Measurements from ENCODE around the gene OVAAL. TPM values are rescaled to one million over a fixed set of nuclear protein-coding genes. Genes with fewer than 3 reads are reported as not detected.
A peak's percentile ranks its signal among the peaks of the same experiment; 100 is the strongest.

OVAAL gene
- total and polyA plus RNA-seq, 2 of the 8 experiments (the other 6 are each of a cell fraction or from before 2014, with no cell fraction given): not detected

GRCh38 chr1:180560868-180561600 lies 2.3 kb downstream of the OVAAL start:
- CTCF ChIA-PET (ENCODE audit: partially characterized antibody): interaction anchor here (0.6 to 1.3 kb wide), 3 partner anchors 28 to 739 kb away, joined by 3 read pairs; no protein-coding TSS in a partner anchor
- Histone ChIP-seq H4K20me1 (replicated peaks in 1 of 2; ENCODE audit: control insufficient read depth in 1 of 2, insufficient read depth in 2 of 2, low read length in 2 of 2) (no peaks in the 10 kb centered on the region), H2BK15ac (ENCODE audit: low read length) (no peak overlapping the region), H3K4ac (replicated peaks; ENCODE audit: insufficient read length, low read depth, low read length) (no peak overlapping the region), H2BK20ac (ENCODE audit: low read length) (no peak overlapping the region), H2BK120ac (replicated peaks; ENCODE audit: low read depth, low read length) (no peak overlapping the region), H3K79me2 (ENCODE audit: control insufficient read depth in 1 of 2, insufficient read depth in 2 of 2, low read length in 2 of 2) (no peaks in the 10 kb centered on the region), H3K9me3 (ENCODE audit: insufficient read depth in 2 of 2, low read depth in 1 of 2, low read length in 1 of 2) (no peaks in the 10 kb centered on the region), H2BK12ac (ENCODE audit: low read depth, low read length) (no peak overlapping the region), H4K5ac (ENCODE audit: insufficient read length, low read depth, low read length) (no peak overlapping the region), H3K27me3 (replicated peaks in 1 of 4; ENCODE audit: control insufficient read depth in 3 of 4, extremely low read depth in 1 of 4, insufficient read depth in 3 of 4, low read length in 3 of 4) (no peaks in the 10 kb centered on the region), H2AK5ac (ENCODE audit: low read depth, low read length) (no peak overlapping the region), H2BK5ac (ENCODE audit: low read depth, low read length) (no peak overlapping the region), H3K14ac (ENCODE audit: insufficient read length) (no peak overlapping the region), H3K23me2 (ENCODE audit: low read depth, low read length) (no peaks in the 10 kb centered on the region), H3K4me2 (ENCODE audit: insufficient read depth in 1 of 2, low read depth in 2 of 2, low read length in 2 of 2) (no peak overlapping the region), H3K56ac (replicated peaks; ENCODE audit: insufficient read length, low read depth, low read length) (no peak overlapping the region), H3K18ac (ENCODE audit: extremely low read depth, low read length) (no peak overlapping the region), H2AFZ (ENCODE audit: low read length) (peak overlapping the region; percentile 2; the same call in 1 of the 2 replicates), H3K27ac (ENCODE audit: low read depth, low read length) (no peak overlapping the region), H3K4me3 (ENCODE audit: extremely low read depth in 1 of 4, insufficient read depth in 2 of 4, low read depth in 3 of 4, low read length in 4 of 4) (no peak overlapping the region), H3K79me1 (ENCODE audit: low read depth, low read length) (no peaks in the 10 kb centered on the region), H4K91ac (replicated peaks; ENCODE audit: insufficient read length, low read length) (no peak overlapping the region), H3K23ac (ENCODE audit: insufficient read length) (no peak overlapping the region), H3K4me1 (replicated peaks in 1 of 4; ENCODE audit: control insufficient read depth in 3 of 4, insufficient read depth in 4 of 4, low read length in 3 of 4) (no peaks in the 10 kb centered on the region), H4K8ac (ENCODE audit: extremely low read depth, insufficient read depth, low read length) (no peak overlapping the region), H3K9ac (replicated peaks in 1 of 4; ENCODE audit: extremely low read depth in 1 of 4, low read depth in 3 of 4, low read length in 3 of 4) (no peak overlapping the region), H3K36me3 (ENCODE audit: control insufficient read depth in 2 of 4, insufficient read depth in 4 of 4, low read length in 3 of 4) (no peaks in the 10 kb centered on the region)
- no peak for FAIRE-seq
- POLR2A ChIA-PET (ENCODE audit: partially characterized antibody): interaction anchor here (0.6 to 0.9 kb wide), 2 partner anchors 19 to 459 kb away, joined by 3 read pairs; no protein-coding TSS in a partner anchor
- WGBS, 2 experiments (ENCODE audit: extremely low coverage in 1 of 2, insufficient coverage in 1 of 2, insufficient read length in 1 of 2, insufficient replicate concordance in 2 of 2, low coverage in 1 of 2, low lambda C conversion rate in 2 of 2, missing lambda C conversion rate in 1 of 2): 87% methylated on average over 5 of the region's 5 CpGs; no CpG with 5 or more reads in 1 of the 2 experiments
- DNase-seq (ENCODE audit: low read depth in 1 of 2, low spot score in 2 of 2): no peak
- TF ChIP-seq NANOG (IDR thresholded peaks at IDR 0.05; ENCODE audit: insufficient read depth, low read depth, low read length, poor library complexity, severe bottlenecking) (no peak), CREB1 (IDR thresholded peaks at IDR 0.05) (no peak), E2F6 (IDR thresholded peaks at IDR 0.05) (no peak), KDM4A (IDR thresholded peaks at IDR 0.05; ENCODE audit: low read depth, low read length, severe bottlenecking) (no peak), BRCA1 (IDR thresholded peaks at IDR 0.05; ENCODE audit: low read depth, low read length) (no peak), MAX (IDR thresholded peaks at IDR 0.05) (no peak), PHF8 (conservative IDR thresholded peaks at IDR 0.05; ENCODE audit: low read depth, low read length) (no peak), ASH2L (IDR thresholded peaks at IDR 0.05; ENCODE audit: low read length) (no peak), RBBP5 (IDR thresholded peaks at IDR 0.05; ENCODE audit: borderline replicate concordance, low read depth, low read length) (no peak), ATF3 (IDR thresholded peaks at IDR 0.05; ENCODE audit: insufficient read depth, low read depth, low read length) (no peak), RXRA (IDR thresholded peaks at IDR 0.05; ENCODE audit: insufficient read depth, low read depth, low read length) (no peak)
